Mucosa of stomach (tissue), 1 donor: ENCODE measurements around the gene ARHGEF17.
A peak's percentile ranks its signal among the peaks of the same experiment; 100 is the strongest.
"Not testable (repeated sequence)": the region's sequence is repeated elsewhere in the genome, so short reads cannot be mapped to it uniquely, and the experiment has no call there.

Experiments
- H3K27me3 ChIP-seq: one replicate; pipeline ENCODE4 v1.7.0; 2013; ENCODE audit warnings: mild to moderate bottlenecking, low read length; ENCODE audit not compliant: control insufficient read depth, insufficient read depth
- H3K36me3 ChIP-seq: one replicate; pipeline ENCODE4 v1.7.0; 2013; ENCODE audit warnings: low read length; ENCODE audit not compliant: control insufficient read depth, insufficient read depth
- H3K4me1 ChIP-seq: one replicate; pipeline ENCODE4 v1.7.0; 2013; ENCODE audit warnings: mild to moderate bottlenecking, low read length; ENCODE audit not compliant: control insufficient read depth, insufficient read depth
- H3K4me3 ChIP-seq: one replicate; pipeline ENCODE4 v1.7.0; 2013; ENCODE audit warnings: low read length
- H3K9ac ChIP-seq: one replicate; pipeline ENCODE4 v1.7.0; 2013; ENCODE audit warnings: mild to moderate bottlenecking, low read length, moderate library complexity
- H3K9me3 ChIP-seq: one replicate; pipeline ENCODE4 v1.7.0; 2013; ENCODE audit warnings: mild to moderate bottlenecking, low read length, moderate library complexity; ENCODE audit not compliant: control insufficient read depth
- donor health status: Pancreatic carcinoma.

Gene ARHGEF17

GRCh38 chr11:73268671-73269271, 39.3 kb upstream of the ARHGEF17 start:
- Histone ChIP-seq H3K4me3 (no peak overlapping the region), H3K27me3 (peaks cover 28% of the 10 kb centered on the region), H3K9me3 (no peaks in the 10 kb centered on the region), H3K36me3 (no peaks in the 10 kb centered on the region), H3K4me1 (peaks cover 5% of the 10 kb centered on the region), H3K9ac (no peak overlapping the region)

- H3K4me3 ChIP-seq, result no peak overlapping the region
These were observed 38.5 kb upstream of the ARHGEF17 start for GRCh38 chr11:73269459-73270015.

GRCh38 chr11:73270016-73270854, 37.8 kb upstream of the ARHGEF17 start:
- Histone ChIP-seq H3K9ac (no peak overlapping the region), H3K27me3 (peaks cover 14% of the 10 kb centered on the region), H3K9me3 (no peaks in the 10 kb centered on the region), H3K36me3 (no peaks in the 10 kb centered on the region), H3K4me3 (no peak overlapping the region), H3K4me1 (peaks cover 5% of the 10 kb centered on the region)

More at GRCh38 chr11:73269459-73270015, 38.5 kb upstream of the ARHGEF17 start:
- no peak overlapping the region for H3K9ac ChIP-seq
- no peaks in the 10 kb centered on the region for H3K36me3 ChIP-seq
- H3K9me3 ChIP-seq, result no peaks in the 10 kb centered on the region
- H3K27me3 ChIP-seq, result peaks cover 20% of the 10 kb centered on the region
- H3K4me1 ChIP-seq, result peaks cover 5% of the 10 kb centered on the region

- H3K9ac ChIP-seq, result no peak overlapping the region
- H3K9me3 ChIP-seq, result no peaks in the 10 kb centered on the region
- H3K4me1 ChIP-seq, result peaks cover 5% of the 10 kb centered on the region
- no peak overlapping the region for H3K4me3 ChIP-seq
- H3K27me3 ChIP-seq, result peaks cover 14% of the 10 kb centered on the region
- no peaks in the 10 kb centered on the region for H3K36me3 ChIP-seq
These were observed 37.1 kb upstream of the ARHGEF17 start for GRCh38 chr11:73270855-73271477.

- H3K9ac ChIP-seq, H3K9me3 ChIP-seq, H3K4me3 ChIP-seq, H3K36me3 ChIP-seq, H3K4me1 ChIP-seq: not testable (repeated sequence)
- H3K27me3 ChIP-seq, result peaks cover 14% of the 10 kb centered on the region
These were observed 36.6 kb upstream of the ARHGEF17 start for GRCh38 chr11:73271478-73271865.

- H3K9ac ChIP-seq, result peak within 1 kb of the TSS; percentile 25
These were observed 36.0 kb upstream of the ARHGEF17 start, which contains the start of gene P2RY6 for GRCh38 chr11:73271936-73272679. Gene P2RY6, plus strand, starts transcription at chr11:73272338. Its CDS starts 24,181 bp downstream, at chr11:73296519.

GRCh38 chr11:73272680-73273038, 35.4 kb upstream of the ARHGEF17 start:
- Histone ChIP-seq H3K4me3 (no peak overlapping the region), H3K4me1 (peaks cover 5% of the 10 kb centered on the region), H3K9ac (no peak overlapping the region), H3K36me3 (no peaks in the 10 kb centered on the region), H3K9me3 (no peaks in the 10 kb centered on the region), H3K27me3 (peaks cover 6% of the 10 kb centered on the region)

More at GRCh38 chr11:73271936-73272679, 36.0 kb upstream of the ARHGEF17 start, which contains the start of gene P2RY6:
- no peak within 1 kb of the TSS for H3K4me3 ChIP-seq
- no peaks in the 10 kb centered on the region for H3K36me3 ChIP-seq
- H3K27me3 ChIP-seq, result peaks cover 10% of the 10 kb centered on the region
- no peaks in the 10 kb centered on the region for H3K9me3 ChIP-seq
- peaks cover 5% of the 10 kb centered on the region for H3K4me1 ChIP-seq

- H3K4me1 ChIP-seq, result peaks cover 5% of the 10 kb centered on the region
- peak overlapping the region; percentile 25 for H3K9ac ChIP-seq
- no peak overlapping the region for H3K4me3 ChIP-seq
- no peaks in the 10 kb centered on the region for H3K36me3 ChIP-seq
- H3K9me3 ChIP-seq, result no peaks in the 10 kb centered on the region
- H3K27me3 ChIP-seq, result peaks cover 3% of the 10 kb centered on the region
These were observed 34.7 kb upstream of the ARHGEF17 start for GRCh38 chr11:73273222-73273895.

- H3K9me3 ChIP-seq, H3K4me1 ChIP-seq, H3K27me3 ChIP-seq, H3K9ac ChIP-seq, H3K4me3 ChIP-seq, H3K36me3 ChIP-seq: not testable (repeated sequence)
These were observed 33.9 kb upstream of the ARHGEF17 start for GRCh38 chr11:73274191-73274590.

- Histone ChIP-seq H3K9me3 (no peaks in the 10 kb centered on the region), H3K27me3 (peaks cover 3% of the 10 kb centered on the region), H3K4me1 (peaks cover 5% of the 10 kb centered on the region), H3K36me3 (no peaks in the 10 kb centered on the region), H3K4me3 (no peak overlapping the region), H3K9ac (peak overlapping the region; percentile 5)
These were observed 33.2 kb upstream of the ARHGEF17 start for GRCh38 chr11:73274722-73275380.

GRCh38 chr11:73275381-73275750, 32.7 kb upstream of the ARHGEF17 start:
- H3K4me1 ChIP-seq, result peaks cover 5% of the 10 kb centered on the region
- peak overlapping the region; percentile 5 for H3K9ac ChIP-seq
- peaks cover 3% of the 10 kb centered on the region for H3K27me3 ChIP-seq
- H3K9me3 ChIP-seq, result no peaks in the 10 kb centered on the region
- no peak overlapping the region for H3K4me3 ChIP-seq
- no peaks in the 10 kb centered on the region for H3K36me3 ChIP-seq
